GM18867 (cell line): ENCODE measurements around the gene ARHGEF38.
A peak's percentile ranks its signal among the peaks of the same experiment; 100 is the strongest.
"Not testable (repeated sequence)": the region's sequence is repeated elsewhere in the genome, so short reads cannot be mapped to it uniquely, and the experiment has no call there.

Source experiments
- ATAC-seq: cut with Tn5 transposase; IDR thresholded peaks from one replicate; pipeline ENCODE4 v1.9.1; 2021; ENCODE audit warnings: mild to moderate bottlenecking, moderate library complexity; ENCODE audit not compliant: unreplicated experiment

ARHGEF38 gene

GRCh38 chr4:105605493-105605892 lies 53.1 kb downstream of the ARHGEF38 start:
- no peak for ATAC-seq

GRCh38 chr4:105607876-105608275 lies 55.5 kb downstream of the ARHGEF38 start:
- ATAC-seq = no peak

GRCh38 chr4:105609819-105610218 lies 57.4 kb downstream of the ARHGEF38 start:
- ATAC-seq = not testable (repeated sequence)

- no peak for ATAC-seq
Measured at GRCh38 chr4:105613306-105613705, 60.9 kb downstream of the ARHGEF38 start.

GRCh38 chr4:105619188-105619931 lies 66.9 kb downstream of the ARHGEF38 start:
- no peak for ATAC-seq

GRCh38 chr4:105620640-105621323 lies 68.4 kb downstream of the ARHGEF38 start:
- peak; percentile 41 for ATAC-seq

GRCh38 chr4:105622269-105622668 lies 69.8 kb downstream of the ARHGEF38 start:
- ATAC-seq = no peak

- ATAC-seq = no peak
Measured at GRCh38 chr4:105623099-105623498, 70.7 kb downstream of the ARHGEF38 start.

GRCh38 chr4:105624530-105624929 lies 72.1 kb downstream of the ARHGEF38 start:
- ATAC-seq = peak; percentile 56

GRCh38 chr4:105625214-105625613 lies 72.8 kb downstream of the ARHGEF38 start:
- ATAC-seq = no peak

GRCh38 chr4:105626846-105627245 lies 74.4 kb downstream of the ARHGEF38 start:
- ATAC-seq = no peak

- no peak for ATAC-seq
Measured at GRCh38 chr4:105627620-105628019, 75.2 kb downstream of the ARHGEF38 start.

- no peak for ATAC-seq
Measured at GRCh38 chr4:105630670-105631655, 78.5 kb downstream of the ARHGEF38 start.

GRCh38 chr4:105631818-105632400 lies 79.5 kb downstream of the ARHGEF38 start:
- ATAC-seq = no peak

GRCh38 chr4:105632599-105632998 lies 80.2 kb downstream of the ARHGEF38 start:
- ATAC-seq = peak; percentile 25

GRCh38 chr4:105633241-105633640 lies 80.8 kb downstream of the ARHGEF38 start:
- no peak for ATAC-seq

- ATAC-seq = peak; percentile 23
Measured at GRCh38 chr4:105634402-105635080, 82.1 kb downstream of the ARHGEF38 start.

- peak; percentile 95 for ATAC-seq
Measured at GRCh38 chr4:105637408-105638176, 85.2 kb downstream of the ARHGEF38 start.

GRCh38 chr4:105641845-105642244 lies 89.4 kb downstream of the ARHGEF38 start:
- no peak for ATAC-seq
